ENCODE measurements around the gene AFF2. TPM values are rescaled to one million over a fixed set of nuclear protein-coding genes. Genes with fewer than 3 reads are reported as not detected.

The AFF2 gene
- total RNA-seq, 4 donors from 2014 or later = 0.05 to 1.0 (median 0.23) TPM

GRCh38 chrX:148867596-148867995 is 367.2 kb downstream of the AFF2 start:
- DNase-seq (no peak), ATAC-seq (no peak)
- intact Hi-C loops (cut with DNase I; ENCODE audit: low total_unique reads) = no loop called here
- Histone ChIP-seq H3K4me3 (no peak overlapping the region), H3K27ac (no peak overlapping the region), H3K9me3 (no peaks in the 10 kb centered on the region), H3K4me1 (no peaks in the 10 kb centered on the region), H3K36me3 (no peaks in the 10 kb centered on the region), H3K27me3 (no peaks in the 10 kb centered on the region)
- in situ Hi-C loops (cut with MboI; ENCODE audit: low sequenced_read_pairs in 4 of 4) = no loop called here
- no peak for TF ChIP-seq POLR2A (IDR thresholded peaks at IDR 0.05)
- TF ChIP-seq CTCF (IDR thresholded peaks at IDR 0.05 in 4 of 5, conservative IDR thresholded peaks at IDR 0.05 in 1 of 5) = no peak

GRCh38 chrX:148871422-148872160 is 371.2 kb downstream of the AFF2 start:
- H3K4me3 ChIP-seq = no peak overlapping the region
- no peaks in the 10 kb centered on the region for H3K27me3 ChIP-seq
- no peak for DNase-seq
- no peaks in the 10 kb centered on the region for H3K36me3 ChIP-seq
- ATAC-seq = no peak
- no peaks in the 10 kb centered on the region for H3K9me3 ChIP-seq
- in situ Hi-C loops (cut with MboI; ENCODE audit: low sequenced_read_pairs in 4 of 4) (no loop called here), intact Hi-C loops (cut with DNase I; ENCODE audit: low total_unique reads) (no loop called here)
- no peaks in the 10 kb centered on the region for H3K4me1 ChIP-seq
- no peak overlapping the region for H3K27ac ChIP-seq
- TF ChIP-seq CTCF (IDR thresholded peaks at IDR 0.05 in 4 of 5, conservative IDR thresholded peaks at IDR 0.05 in 1 of 5) (no peak), POLR2A (IDR thresholded peaks at IDR 0.05) (no peak)

GRCh38 chrX:148872161-148872535 is 371.7 kb downstream of the AFF2 start:
- H3K9me3 ChIP-seq = no peaks in the 10 kb centered on the region
- no peaks in the 10 kb centered on the region for H3K4me1 ChIP-seq
- H3K27me3 ChIP-seq = no peaks in the 10 kb centered on the region
- no peak for ATAC-seq
- in situ Hi-C loops (cut with MboI; ENCODE audit: low sequenced_read_pairs in 4 of 4) = no loop called here
- TF ChIP-seq CTCF (IDR thresholded peaks at IDR 0.05 in 4 of 5, conservative IDR thresholded peaks at IDR 0.05 in 1 of 5) = no peak
- no peak for TF ChIP-seq POLR2A (IDR thresholded peaks at IDR 0.05)
- no peak for DNase-seq
- no peak overlapping the region for H3K4me3 ChIP-seq
- intact Hi-C loops (cut with DNase I; ENCODE audit: low total_unique reads) = no loop called here
- H3K36me3 ChIP-seq = no peaks in the 10 kb centered on the region
- H3K27ac ChIP-seq = no peak overlapping the region

- DNase-seq = no peak
- in situ Hi-C loops (cut with MboI; ENCODE audit: low sequenced_read_pairs in 4 of 4) (no loop called here), intact Hi-C loops (cut with DNase I; ENCODE audit: low total_unique reads) (no loop called here)
- Histone ChIP-seq H3K27ac (no peak overlapping the region), H3K4me1 (no peaks in the 10 kb centered on the region), H3K36me3 (no peaks in the 10 kb centered on the region), H3K27me3 (no peaks in the 10 kb centered on the region), H3K4me3 (no peak overlapping the region), H3K9me3 (no peaks in the 10 kb centered on the region)
- TF ChIP-seq POLR2A (IDR thresholded peaks at IDR 0.05) (no peak), CTCF (IDR thresholded peaks at IDR 0.05 in 4 of 5, conservative IDR thresholded peaks at IDR 0.05 in 1 of 5) (no peak)
- no peak for ATAC-seq
These were observed 372.5 kb downstream of the AFF2 start for GRCh38 chrX:148872881-148873280.
